Hepatocyte (in vitro differentiated cells): ENCODE data around the gene ELF5. TPM values are rescaled to one million over a fixed set of nuclear protein-coding genes. Genes with fewer than 3 reads are reported as not detected.

ENCODE experiments used
- DNase-seq: peaks from one replicate; pipeline ENCODE4 v3.0.0-alpha.2; 2016; ENCODE audit warnings: low spot score
- H2AFZ ChIP-seq: fragments of 200-600 bp; sonication (generic); 2 replicates; pipeline ENCODE4 v1.6.0; 2016; ENCODE audit warnings: antibody characterized with exemption, mild to moderate bottlenecking
- H3K27ac ChIP-seq: fragments of 200-600 bp; sonication (generic); 2 replicates; pipeline ENCODE4 v1.5.1; 2016; ENCODE audit warnings: mild to moderate bottlenecking
- H3K27me3 ChIP-seq: fragments of 200-600 bp; sonication (generic); 2 replicates; pipeline ENCODE4 v1.6.1; 2016
- H3K36me3 ChIP-seq: fragments of 200-600 bp; sonication (generic); replicated peaks from 2 replicates; pipeline ENCODE4 v1.5.1; 2016; ENCODE audit warnings: low read depth; ENCODE audit not compliant: insufficient read depth
- H3K4me1 ChIP-seq: fragments of 200-600 bp; sonication (generic); 2 replicates; pipeline ENCODE4 v1.5.1; 2016; ENCODE audit warnings: mild to moderate bottlenecking, moderate library complexity; ENCODE audit not compliant: insufficient read depth
- H3K4me2 ChIP-seq: fragments of 200-600 bp; sonication (generic); 2 replicates; pipeline ENCODE4 v1.6.0; 2016
- H3K4me3 ChIP-seq: fragments of 200-600 bp; sonication (generic); 2 replicates; pipeline ENCODE4 v1.5.1; 2016; ENCODE audit warnings: mild to moderate bottlenecking
- H3K79me2 ChIP-seq: fragments of 200-600 bp; sonication (generic); 2 replicates; pipeline ENCODE4 v1.6.0; 2017; ENCODE audit warnings: mild to moderate bottlenecking
- H3K9me2 ChIP-seq: fragments of 200-600 bp; sonication (generic); replicated peaks from 2 replicates; pipeline ENCODE4 v1.6.0; 2017; ENCODE audit warnings: mild to moderate bottlenecking; ENCODE audit not compliant: insufficient read depth
- H3K9me3 ChIP-seq: fragments of 200-600 bp; sonication (generic); 2 replicates; pipeline ENCODE4 v1.5.1; 2016; ENCODE audit warnings: low read depth, mild to moderate bottlenecking
- H4K20me1 ChIP-seq: fragments of 200-600 bp; sonication (generic); 2 replicates; pipeline ENCODE4 v1.6.0; 2016; ENCODE audit warnings: mild to moderate bottlenecking; ENCODE audit not compliant: insufficient read depth, poor library complexity, severe bottlenecking
- EZH2 ChIP-seq: fragments of 200-600 bp; sonication (generic); IDR thresholded peaks from 2 replicates; pipeline ENCODE4 v1.6.1; 2016; ENCODE audit warnings: antibody characterized with exemption, mild to moderate bottlenecking, borderline replicate concordance
- EZH2phosphoT487 ChIP-seq: fragments of 200-600 bp; sonication (generic); IDR thresholded peaks from one replicate; pipeline ENCODE4 v1.6.1; 2018; ENCODE audit warnings: antibody characterized with exemption, mild to moderate bottlenecking, low read depth, moderate library complexity; ENCODE audit not compliant: unreplicated experiment, severe bottlenecking
- WGBS: methylation state at CpG from one replicate; pipeline ENCODE4 v1.1.6; 2016; ENCODE audit warnings: low lambda C conversion rate; ENCODE audit errors: missing lambda C conversion rate; 5-methylcytosine and 5-hydroxymethylcytosine counted together
- polyA plus RNA-seq: library from polyadenylated mRNA; unstranded; fragments of >200 nt; fragmentation: Nextera tagmentation; extraction: Ambion mirVana; gene quantifications from 2 replicates; pipeline ENCODE4 v1.2.1, GENCODE V29; 2016
- total RNA-seq: library from RNA; depleted of rRNA; stranded (reverse); fragments of >200 nt; gene quantifications from 2 replicates; pipeline ENCODE4 v1.2.3, GENCODE V29; 2014
- TF ChIP-seq, protein P1 (sequence below): fragments of 200-600 bp; sonication (generic); IDR thresholded peaks from 2 replicates; pipeline ENCODE4 v1.5.1; 2016; ENCODE audit warnings: antibody characterized with exemption, mild to moderate bottlenecking; ENCODE audit not compliant: poor library complexity

The ELF5 gene
- total and polyA plus RNA-seq, 2 experiments from 2014 or later = 0.50 to 0.53 TPM

- H3K9me2 ChIP-seq = no peaks in the 10 kb centered on the region
- H4K20me1 ChIP-seq = no peaks in the 10 kb centered on the region
- H3K9me3 ChIP-seq = no peaks in the 10 kb centered on the region
- H3K4me1 ChIP-seq = no peaks in the 10 kb centered on the region
- H2AFZ ChIP-seq = no peak overlapping the region
- 88% methylated on average over 12 of the region's 12 CpGs for WGBS
- no peak for TF ChIP-seq EZH2phosphoT487
- TF ChIP-seq, protein P1, sequence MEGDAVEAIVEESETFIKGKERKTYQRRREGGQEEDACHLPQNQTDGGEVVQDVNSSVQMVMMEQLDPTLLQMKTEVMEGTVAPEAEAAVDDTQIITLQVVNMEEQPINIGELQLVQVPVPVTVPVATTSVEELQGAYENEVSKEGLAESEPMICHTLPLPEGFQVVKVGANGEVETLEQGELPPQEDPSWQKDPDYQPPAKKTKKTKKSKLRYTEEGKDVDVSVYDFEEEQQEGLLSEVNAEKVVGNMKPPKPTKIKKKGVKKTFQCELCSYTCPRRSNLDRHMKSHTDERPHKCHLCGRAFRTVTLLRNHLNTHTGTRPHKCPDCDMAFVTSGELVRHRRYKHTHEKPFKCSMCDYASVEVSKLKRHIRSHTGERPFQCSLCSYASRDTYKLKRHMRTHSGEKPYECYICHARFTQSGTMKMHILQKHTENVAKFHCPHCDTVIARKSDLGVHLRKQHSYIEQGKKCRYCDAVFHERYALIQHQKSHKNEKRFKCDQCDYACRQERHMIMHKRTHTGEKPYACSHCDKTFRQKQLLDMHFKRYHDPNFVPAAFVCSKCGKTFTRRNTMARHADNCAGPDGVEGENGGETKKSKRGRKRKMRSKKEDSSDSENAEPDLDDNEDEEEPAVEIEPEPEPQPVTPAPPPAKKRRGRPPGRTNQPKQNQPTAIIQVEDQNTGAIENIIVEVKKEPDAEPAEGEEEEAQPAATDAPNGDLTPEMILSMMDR = no peak
- TF ChIP-seq EZH2 = no peak
- H3K79me2 ChIP-seq = no peaks in the 10 kb centered on the region
- H3K27ac ChIP-seq = no peak overlapping the region
- no peaks in the 10 kb centered on the region for H3K27me3 ChIP-seq
- DNase-seq = no peak
- H3K4me2 ChIP-seq = no peak overlapping the region
- H3K4me3 ChIP-seq = no peak overlapping the region
- no peaks in the 10 kb centered on the region for H3K36me3 ChIP-seq
These were observed 18.3 kb downstream of the ELF5 start for GRCh38 chr11:34495239-34495723.

DNA sequence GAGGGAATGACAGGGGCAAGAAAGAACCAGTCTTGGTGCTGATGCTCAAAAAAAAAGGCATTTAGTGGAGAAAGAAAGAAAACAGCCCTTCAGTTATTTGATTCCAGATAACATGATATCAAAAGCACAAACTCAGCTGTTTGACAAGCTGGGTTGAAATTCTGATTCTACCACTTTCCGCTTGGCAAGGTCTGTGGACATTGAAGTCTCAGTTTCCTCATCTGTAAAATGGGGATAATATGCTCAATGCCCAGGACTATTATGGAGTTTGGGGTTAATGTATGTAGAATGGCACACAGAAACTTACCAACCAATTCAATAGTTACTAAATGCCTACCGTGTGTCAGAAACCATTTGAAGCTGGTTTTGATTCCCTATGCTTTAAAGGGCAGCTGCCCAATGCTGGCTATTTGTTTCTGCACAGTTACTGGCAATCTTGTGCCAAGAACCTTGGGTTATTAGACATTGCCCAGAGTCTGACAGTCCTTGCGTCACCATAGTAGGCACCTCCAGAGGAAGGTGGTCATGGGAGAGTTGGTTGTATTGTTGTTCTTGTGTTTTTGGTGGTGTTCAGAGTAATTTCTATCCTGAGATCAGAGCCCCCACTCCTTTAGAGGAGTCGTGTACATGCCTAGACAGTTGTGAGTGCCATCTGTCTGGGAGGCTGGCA, 19.5 kb downstream of the ELF5 start:
- Histone ChIP-seq H3K4me3 (no peak overlapping the region), H3K36me3 (no peaks in the 10 kb centered on the region), H3K27ac (no peak overlapping the region), H3K4me1 (no peaks in the 10 kb centered on the region), H4K20me1 (no peaks in the 10 kb centered on the region), H2AFZ (no peak overlapping the region), H3K4me2 (no peak overlapping the region), H3K79me2 (no peaks in the 10 kb centered on the region), H3K9me3 (no peaks in the 10 kb centered on the region), H3K27me3 (no peaks in the 10 kb centered on the region), H3K9me2 (no peaks in the 10 kb centered on the region)
- WGBS = 79% methylated on average over 4 of the region's 4 CpGs
- no peak for TF ChIP-seq EZH2phosphoT487
- TF ChIP-seq, protein P1 = no peak
- no peak for TF ChIP-seq EZH2
- no peak for DNase-seq

DNA sequence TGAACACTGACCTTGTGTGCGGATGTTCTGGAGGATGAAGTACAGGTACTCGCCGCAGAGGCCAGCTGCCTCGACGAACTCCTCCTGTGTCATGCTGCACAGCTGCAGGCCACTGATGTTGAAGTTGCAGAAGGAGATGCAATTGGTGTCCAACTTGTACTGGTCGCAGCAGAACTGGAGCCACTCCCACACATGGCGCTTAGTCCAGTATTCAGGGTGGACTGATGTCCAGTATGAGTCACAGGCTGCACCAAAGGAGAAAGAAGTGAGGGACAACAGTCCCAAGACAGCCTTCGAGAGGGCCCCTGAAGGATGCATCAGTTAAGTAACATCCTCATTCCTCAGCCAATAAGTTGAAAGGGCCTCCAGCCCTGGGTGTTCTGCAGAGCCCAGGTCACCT, 20.1 kb downstream of the ELF5 start:
- Histone ChIP-seq H3K79me2 (no peaks in the 10 kb centered on the region), H3K27me3 (no peaks in the 10 kb centered on the region), H3K4me1 (no peaks in the 10 kb centered on the region), H3K4me2 (no peak overlapping the region), H3K9me2 (no peaks in the 10 kb centered on the region), H3K27ac (no peak overlapping the region), H2AFZ (no peak overlapping the region), H4K20me1 (no peaks in the 10 kb centered on the region), H3K36me3 (no peaks in the 10 kb centered on the region), H3K4me3 (no peak overlapping the region), H3K9me3 (no peaks in the 10 kb centered on the region)
- TF ChIP-seq, protein P1 = no peak
- TF ChIP-seq EZH2phosphoT487 (no peak), EZH2 (no peak)
- DNase-seq = no peak
- WGBS = 85% methylated on average over 8 of the region's 8 CpGs
